Measurements from ENCODE around the gene ITIH3. TPM values are rescaled to one million over a fixed set of nuclear protein-coding genes. Genes with fewer than 3 reads are reported as not detected.

Gene ITIH3
- total and polyA plus RNA-seq, 2 of the 8 experiments (the other 6 are each of a cell fraction or from before 2014, with no cell fraction given) = not detected

- TF ChIP-seq SIN3A (conservative IDR thresholded peaks at IDR 0.05 in 1 of 2, IDR thresholded peaks at IDR 0.05 in 1 of 2; ENCODE audit: low read depth in 1 of 2, low read length in 2 of 2) (no peak), GABPA (IDR thresholded peaks at IDR 0.05; ENCODE audit: borderline replicate concordance, insufficient read depth, low read length) (no peak), ASH2L (IDR thresholded peaks at IDR 0.05; ENCODE audit: low read length) (no peak)
Observed at GRCh38 chr3:52787246-52787645, 7.3 kb upstream of the ITIH3 start (continued).
